HepG2 (cell line): Measurements from ENCODE around the gene STARD13. TPM values are rescaled to one million over a fixed set of nuclear protein-coding genes. Genes with fewer than 3 reads are reported as not detected.

Source experiments
- ATAC-seq: fragments of 200-7000 bp; cut with Tn5 transposase; 3 replicates; pipeline ENCODE4 v1.9.1; 2020; ENCODE audit warnings: mild to moderate bottlenecking, moderate library complexity
- Bru-seq: library from RNA; stranded (reverse); fragments of 400-500 nt; gene quantifications from one replicate; lab custom pipeline; 2021; lab: Mats Ljungman, UMichigan
- BruChase-seq, 2 experiments: library from RNA; stranded (reverse); fragments of 400-500 nt; gene quantifications; one replicate each; lab custom pipeline; 2021; lab: Mats Ljungman, UMichigan
- BruUV-seq: library from RNA; stranded (reverse); fragments of 400-500 nt; replicated peaks from 2 replicates; lab custom pipeline; 2021; lab: Mats Ljungman, UMichigan
- CTCF ChIA-PET: fragments of 300-600 bp; formaldehyde crosslinking; extraction: SDS; loops from one replicate; lab custom pipeline; 2021; ENCODE audit warnings: low total read pairs, inconsistent platforms, low intra/inter-chr PET ratio; lab: Yijun Ruan, JAX
- POLR2A ChIA-PET: fragments of 350-600 bp; sonication (Branson Sonifier 250); formaldehyde crosslinking; loops from one replicate; lab custom pipeline; 2020; ENCODE audit warnings: antibody characterized with exemption, inconsistent platforms; lab: Yijun Ruan, JAX
- DNase-seq: peaks from one replicate; pipeline ENCODE4 v3.0.0-alpha.2; 2015; ENCODE audit warnings: low spot score
- FAIRE-seq: peaks from 3 replicates; lab custom pipeline; 2011; peaks lifted over from hg19 to GRCh38; lab: Jason Lieb, UNC
- H2AFZ ChIP-seq: one replicate; pipeline ENCODE4 v1.6.1; 2011; ENCODE audit warnings: low read length, inconsistent platforms
- H3K27ac ChIP-seq: fragments of 300-600 bp; 3 replicates; pipeline ENCODE4 v1.8.0; 2011; ENCODE audit warnings: mixed run types, mild to moderate bottlenecking, mixed read lengths, low read length, inconsistent platforms; ENCODE audit not compliant: insufficient read depth; ENCODE audit errors: extremely low read length
- H3K27me3 ChIP-seq, 2 experiments: fragments of 200-600 bp in 1 of 2; 2 replicates in 1 of 2; 3 replicates in 1 of 2; pipeline versions ENCODE4 v1.6.0 to v1.8.0; 2011; ENCODE audit warnings: low read length in 2 of 2, mild to moderate bottlenecking in 2 of 2, moderate library complexity in 2 of 2, inconsistent platforms in 1 of 2; ENCODE audit not compliant: insufficient read depth in 2 of 2, control insufficient read depth in 1 of 2
- H3K36me3 ChIP-seq, 2 experiments: fragments of 200-600 bp in 1 of 2; replicated peaks in 1 of 2; 2 replicates in 1 of 2; 3 replicates in 1 of 2; pipeline versions ENCODE4 v1.5.1 to v1.8.0; 2011; ENCODE audit warnings: low read length in 2 of 2, inconsistent platforms in 1 of 2; ENCODE audit not compliant: insufficient read depth in 2 of 2, control insufficient read depth in 1 of 2
- H3K4me1 ChIP-seq: 2 replicates; pipeline ENCODE4 v1.5.1; 2012; ENCODE audit warnings: low read length, inconsistent platforms; ENCODE audit not compliant: insufficient read depth
- H3K4me2 ChIP-seq: 2 replicates; pipeline ENCODE4 v1.6.0; 2011; ENCODE audit warnings: low read depth, low read length, inconsistent platforms
- H3K4me3 ChIP-seq, 3 experiments: fragments of 200-600 bp in 1 of 3; sonication (generic), shearing (Covaris generic) in 1 of 3; replicated peaks in 1 of 3; 2 replicates each; pipeline ENCODE4 v1.5.1; 2011 to 2016; ENCODE audit warnings: low read length in 3 of 3, inconsistent platforms in 2 of 3, low read depth in 2 of 3, mild to moderate bottlenecking in 2 of 3, control low read depth in 1 of 3, mixed read lengths in 1 of 3; ENCODE audit not compliant: insufficient read depth in 1 of 3
- H3K79me2 ChIP-seq: one replicate; pipeline ENCODE4 v1.6.1; 2011; ENCODE audit warnings: low read length, inconsistent platforms; ENCODE audit not compliant: insufficient read depth
- H3K9ac ChIP-seq: 2 replicates; pipeline ENCODE4 v1.6.0; 2011; ENCODE audit warnings: mild to moderate bottlenecking, low read depth, low read length, inconsistent platforms; ENCODE audit not compliant: insufficient read depth
- H3K9me3 ChIP-seq: 2 replicates; pipeline ENCODE4 v1.5.1; 2012; ENCODE audit warnings: mild to moderate bottlenecking, low read length
- H4K20me1 ChIP-seq: 2 replicates; pipeline ENCODE4 v1.6.0; 2011; ENCODE audit warnings: inconsistent platforms, mild to moderate bottlenecking, low read length, moderate library complexity; ENCODE audit not compliant: insufficient read depth
- CCDC6 ChIP-seq: sonication (generic); formaldehyde crosslinking; IDR thresholded peaks from 2 replicates; pipeline ENCODE4 v1.8.1; 2022; ENCODE audit warnings: mild to moderate bottlenecking, missing genetic modification reagents, moderate library complexity
- MAFF ChIP-seq: IDR thresholded peaks from 2 replicates; pipeline ENCODE4 v1.6.1; 2011; ENCODE audit warnings: low read depth, low read length, improper control_type of control experiment
- MXD4 ChIP-seq: IDR thresholded peaks from 2 replicates; pipeline ENCODE4 v1.6.1; 2016; ENCODE audit warnings: mild to moderate bottlenecking, missing biosample characterization, missing genetic modification reagents
- NFE2L2 ChIP-seq: fragments of 150-350 bp; IDR thresholded peaks from 2 replicates; pipeline ENCODE4 v1.6.1; 2014; ENCODE audit warnings: low read length
- NR2F6 ChIP-seq, 2 experiments: IDR thresholded peaks; 2 replicates each; pipeline ENCODE4 v1.6.1; 2016; ENCODE audit warnings: antibody characterized with exemption in 1 of 2, mild to moderate bottlenecking in 1 of 2
- POLR2A ChIP-seq, 2 experiments: IDR thresholded peaks; 2 replicates each; pipeline ENCODE4 v1.6.1; 2011; ENCODE audit warnings: low read depth in 2 of 2, low read length in 2 of 2, mild to moderate bottlenecking in 1 of 2, moderate library complexity in 1 of 2; ENCODE audit not compliant: insufficient read depth in 1 of 2
- SMARCC2 ChIP-seq: fragments of 450-650 bp; IDR thresholded peaks from 2 replicates; pipeline ENCODE4 v1.6.1; 2017; ENCODE audit warnings: antibody characterized with exemption, mild to moderate bottlenecking
- TOE1 ChIP-seq: sonication (generic); formaldehyde crosslinking; IDR thresholded peaks from 2 replicates; pipeline ENCODE4 v1.4.0; 2020; ENCODE audit warnings: mild to moderate bottlenecking, missing genetic modification reagents
- ZBTB10 ChIP-seq: sonication (generic); formaldehyde crosslinking; IDR thresholded peaks from 2 replicates; pipeline ENCODE4 v1.4.0; 2020; ENCODE audit warnings: missing genetic modification reagents, borderline replicate concordance
- ZNF121 ChIP-seq: sonication (generic); formaldehyde crosslinking; IDR thresholded peaks from 2 replicates; pipeline ENCODE4 v1.5.0; 2020; ENCODE audit warnings: mild to moderate bottlenecking, missing genetic modification reagents
- ZNF263 ChIP-seq: sonication (generic); formaldehyde crosslinking; IDR thresholded peaks from 2 replicates; pipeline ENCODE4 v1.4.0; 2020; ENCODE audit warnings: missing genetic modification reagents
- ZNF431 ChIP-seq: sonication (generic); formaldehyde crosslinking; IDR thresholded peaks from 2 replicates; pipeline ENCODE4 v1.9.0; 2022; ENCODE audit warnings: missing genetic modification reagents, low read depth, mild to moderate bottlenecking, borderline replicate concordance
- ZZZ3 ChIP-seq: sonication (generic); formaldehyde crosslinking; IDR thresholded peaks from 2 replicates; pipeline ENCODE4 v1.4.0; 2020; ENCODE audit warnings: missing genetic modification reagents, mild to moderate bottlenecking, borderline replicate concordance
- WGBS: methylation state at CpG from one replicate; pipeline ENCODE4 v1.1.6; 2017; ENCODE audit warnings: low lambda C conversion rate; 5-methylcytosine and 5-hydroxymethylcytosine counted together
- in situ Hi-C: cut with HindIII; loops from 2 replicates; pipeline ENCODE4 v1.10.0; 2017; ENCODE audit warnings: low pct_unique_long_range_greater_than_20kb; ENCODE audit not compliant: extremely low pct_ligation_motif_present
- intact Hi-C: fragments of 100-400 bp; cut with micrococcal nuclease; formaldehyde crosslinking; loops from one replicate; pipeline ENCODE4 v1.10.0; 2022; ENCODE audit not compliant: unreplicated experiment
- long read RNA-seq, 2 experiments: library from RNA in 1 of 2; library from polyadenylated mRNA in 1 of 2; stranded (forward) in 1 of 2; unstranded in 1 of 2; transcript quantifications; one replicate each; pipeline ENCODE4 v2.0.0, GENCODE V29; 2019 to 2022
- polyA minus RNA-seq, 3 experiments: library from RNA; depleted of rRNA, polyadenylated mRNA; stranded (reverse); fragments of >200 nt; gene quantifications; 2 replicates each; pipeline ENCODE4 v1.2.3, GENCODE V29; 2011; ENCODE audit warnings: low replicate concordance in 1 of 3
- polyA plus RNA-seq, 8 experiments: library from polyadenylated mRNA; depleted of rRNA in 3 of 8; stranded (reverse) in 7 of 8; unstranded in 1 of 8; fragments of >200 nt; fragmentation: Illumina TruSeq in 4 of 8; extraction: Trizol in 4 of 8; gene quantifications; 2 replicates each; pipeline versions ENCODE4 v1.2.1 to v1.2.3, GENCODE V29; 2011 to 2016; ENCODE audit warnings: low read depth in 4 of 8, missing spikeins in 1 of 8, mixed read lengths in 1 of 8; ENCODE audit not compliant: insufficient read depth in 1 of 8
- total RNA-seq, 5 experiments: library from RNA; depleted of rRNA; stranded (reverse); fragments of >200 nt; fragmentation: Illumina TruSeq; extraction: Trizol; gene quantifications; 2 replicates each; pipeline ENCODE4 v1.2.3, GENCODE V29; 2016; ENCODE audit warnings: low read depth in 1 of 5

STARD13 gene
- total RNA-seq (2016; rRNA removed; fragmentation: Illumina TruSeq; extraction: Trizol) (13.8 and 14.3 TPM in 2 replicates), polyA plus RNA-seq (2011; rRNA removed) (10.4 and 12.8 TPM in 2 replicates), polyA minus RNA-seq (2011; rRNA and poly(A)+ RNA removed; ENCODE audit: low replicate concordance) (7.2 and 67.0 TPM in 2 replicates), Bru-seq, nascent RNA (percentile 88 among the genes with signal in this experiment), BruChase-seq, experiment 1, labeled RNA remaining after a 6-hour chase (percentile 67 among the genes with signal in this experiment), BruChase-seq, experiment 2, labeled RNA remaining after a 2-hour chase (percentile 85 among the genes with signal in this experiment)
- total RNA-seq (2016; cell fraction: cytosol; rRNA removed; fragmentation: Illumina TruSeq; extraction: Trizol; ENCODE audit: low read depth): 5.1 and 5.3 TPM in 2 replicates
- 13.0 and 13.3 TPM in 2 replicates for total RNA-seq (2016; cell fraction: insoluble cytoplasmic fraction; rRNA removed; fragmentation: Illumina TruSeq; extraction: Trizol)
- 9.4 and 10.5 TPM in 2 replicates for total RNA-seq (2016; cell fraction: membrane; rRNA removed; fragmentation: Illumina TruSeq; extraction: Trizol)
- total RNA-seq (2016; cell fraction: nucleus; rRNA removed; fragmentation: Illumina TruSeq; extraction: Trizol): 53.4 and 58.4 TPM in 2 replicates
- 5.8 and 6.4 TPM in 2 replicates for polyA plus RNA-seq (2011; cell fraction: cytosol; rRNA removed)
- polyA plus RNA-seq (2011; cell fraction: nucleus; rRNA removed): 15.9 and 29.1 TPM in 2 replicates
- polyA plus RNA-seq (2012): 11.9 and 13.6 TPM in 2 replicates
- 2.0 and 2.1 TPM in 2 replicates for polyA plus RNA-seq (2016; cell fraction: cytosol; fragmentation: Illumina TruSeq; extraction: Trizol; ENCODE audit: low read depth)
- 8.6 and 9.2 TPM in 2 replicates for polyA plus RNA-seq (2016; cell fraction: insoluble cytoplasmic fraction; fragmentation: Illumina TruSeq; extraction: Trizol; ENCODE audit: low read depth)
- polyA plus RNA-seq (2016; cell fraction: membrane; fragmentation: Illumina TruSeq; extraction: Trizol; ENCODE audit: low read depth): 2.3 and 3.4 TPM in 2 replicates
- 14.9 and 15.9 TPM in 2 replicates for polyA plus RNA-seq (2016; cell fraction: nucleus; fragmentation: Illumina TruSeq; extraction: Trizol; ENCODE audit: insufficient read depth, low read depth)
- 9.8 and 14.1 TPM in 2 replicates for polyA minus RNA-seq (2011; cell fraction: cytosol; rRNA and poly(A)+ RNA removed)
- polyA minus RNA-seq (2011; cell fraction: nucleus; rRNA and poly(A)+ RNA removed): 147 and 165 TPM in 2 replicates
- long read RNA-seq, experiment 1, full-length matches to known transcripts: 2 of 7 reads
- long read RNA-seq, experiment 1, partial matches to known transcripts: 2 of 7 reads
- long read RNA-seq, experiment 1, other reads (novel, unspliced or antisense): 3 of 7 reads
- long read RNA-seq, experiment 2, full-length matches to known transcripts: 7 of 33 reads
- long read RNA-seq, experiment 2, partial matches to known transcripts: 1 of 33 reads
- long read RNA-seq, experiment 2, other reads (novel, unspliced or antisense): 25 of 33 reads

- CTCF ChIA-PET: no interaction called here
- TF ChIP-seq SMARCC2 (no peak), NR2F6 (IDR thresholded peaks at IDR 0.05) (peak; percentile 10; the same call in 1 of the 2 replicates), NR2F6 (CRISPR knock-in tag; IDR thresholded peaks at IDR 0.05) (0 out of 2 replicates have a peak, but pooled peaks have one; percentile 15), TOE1 (CRISPR knock-in tag) (no peak), MAFF (no peak), ZNF431 (CRISPR knock-in tag) (no peak; the same call in 1 of the 2 replicates), NFE2L2 (no peak), ZNF121 (CRISPR knock-in tag) (peak; percentile 72), ZBTB10 (CRISPR knock-in tag) (no peak), POLR2A (IDR thresholded peaks at IDR 0.05; ENCODE audit: insufficient read depth in 1 of 2, low read depth in 2 of 2, low read length in 2 of 2) (peak; percentile 76 to 81), ZNF263 (CRISPR knock-in tag) (peak; percentile 24; the same call in 1 of the 2 replicates), MXD4 (CRISPR knock-in tag) (no peak), CCDC6 (no peak), ZZZ3 (CRISPR knock-in tag) (no peak)
Measured at GRCh38 chr13:33285420-33286124, at the start of gene STARD13. Gene STARD13, minus strand, starts transcription at chr13:33285755. Its CDS starts 117 bp downstream, at chr13:33285638.

More at GRCh38 chr13:33285420-33286124, at the start of gene STARD13:
- no TSS peak for BruUV-seq
- Histone ChIP-seq H3K9ac (peak within 1 kb of the TSS; percentile 83), H3K36me3 (no peaks in the 10 kb centered on the region; a peak in 1 of 5 replicates), H3K27ac (peak within 1 kb of the TSS; percentile 85), H4K20me1 (no peaks in the 10 kb centered on the region), H2AFZ (peak within 1 kb of the TSS; percentile 75), H3K9me3 (no peaks in the 10 kb centered on the region), H3K27me3 (peaks cover 0 to 5% of the 10 kb centered on the region in 2 experiments; a peak in 1 of 5 replicates), H3K4me2 (peak within 1 kb of the TSS; percentile 85), H3K4me1 (peaks cover 41% of the 10 kb centered on the region), H3K79me2 (peaks cover 49% of the 10 kb centered on the region), H3K4me3 (peak within 1 kb of the TSS; percentile 84 to 96 (median 86))
- ATAC-seq: peak; percentile 99
- intact Hi-C loops: loop anchor here (1.0 kb wide), 3 partner anchors 25 to 257 kb away; no protein-coding TSS in a partner anchor
- 3% methylated on average over 17 of the region's 20 CpGs for WGBS
- peak; percentile 92 for FAIRE-seq
- POLR2A ChIA-PET: interaction anchor here (0.8 to 2.3 kb wide), 23 partner anchors 9 to 258 kb away, joined by 3 to 26 read pairs (median 4); no protein-coding TSS in a partner anchor
- peak; percentile 92 for DNase-seq
- in situ Hi-C loops: no loop called here
